Neural progenitor cell (in vitro differentiated cells): ENCODE data around the gene AMBRA1. TPM values are rescaled to one million over a fixed set of nuclear protein-coding genes. Genes with fewer than 3 reads are reported as not detected.

Source experiments
- DNase-seq: peaks from one replicate; pipeline ENCODE4 v3.0.0-alpha.2; 2016; ENCODE audit warnings: low spot score
- H2AFZ ChIP-seq: fragments of 200-600 bp; sonication (generic); replicated peaks from 2 replicates; pipeline ENCODE4 v1.6.1; 2016; ENCODE audit warnings: antibody characterized with exemption
- H3F3A ChIP-seq: fragments of 200-600 bp; sonication (generic); 2 replicates; pipeline ENCODE4 v1.6.1; 2016; ENCODE audit warnings: antibody characterized with exemption, low read depth
- H3K27ac ChIP-seq: fragments of 200-600 bp; sonication (generic); 2 replicates; pipeline ENCODE4 v1.5.1; 2016; ENCODE audit warnings: mild to moderate bottlenecking
- H3K27me3 ChIP-seq: fragments of 200-600 bp; sonication (generic); 2 replicates; pipeline ENCODE4 v1.6.1; 2016; ENCODE audit warnings: mild to moderate bottlenecking, moderate library complexity
- H3K36me3 ChIP-seq: fragments of 200-600 bp; sonication (generic); 2 replicates; pipeline ENCODE4 v1.5.1; 2016
- H3K4me1 ChIP-seq: fragments of 200-600 bp; sonication (generic); 2 replicates; pipeline ENCODE4 v1.6.1; 2016; ENCODE audit warnings: mixed run types
- H3K4me2 ChIP-seq: fragments of 200-600 bp; sonication (generic); 2 replicates; pipeline ENCODE4 v1.6.1; 2016
- H3K4me3 ChIP-seq: fragments of 200-600 bp; sonication (generic); 2 replicates; pipeline ENCODE4 v1.5.1; 2016
- H3K79me2 ChIP-seq: fragments of 200-600 bp; sonication (generic); 2 replicates; pipeline ENCODE4 v1.6.1; 2016; ENCODE audit warnings: low read depth
- H3K9ac ChIP-seq: fragments of 200-600 bp; sonication (generic); 2 replicates; pipeline ENCODE4 v1.6.1; 2016
- H3K9me3 ChIP-seq: fragments of 200-600 bp; sonication (generic); 2 replicates; pipeline ENCODE4 v1.5.1; 2016; ENCODE audit warnings: low read depth
- H4K20me1 ChIP-seq: fragments of 200-600 bp; sonication (generic); 2 replicates; pipeline ENCODE4 v1.6.1; 2016; ENCODE audit warnings: low read depth
- H3K27ac Mint-ChIP-seq: 3 replicates; pipeline ENCODE4 v1.8.0; 2021; ENCODE audit warnings: mixed read lengths
- H3K27me3 Mint-ChIP-seq: 2 replicates; pipeline ENCODE4 v1.8.0; 2022; ENCODE audit warnings: low read depth, mild to moderate bottlenecking, inconsistent platforms, moderate library complexity, mixed read lengths; ENCODE audit not compliant: insufficient read depth
- H3K36me3 Mint-ChIP-seq: 3 replicates; pipeline ENCODE4 v1.8.0; 2021; ENCODE audit warnings: mixed read lengths
- H3K4me1 Mint-ChIP-seq: 3 replicates; pipeline ENCODE4 v1.8.0; 2021; ENCODE audit warnings: mixed read lengths
- H3K4me3 Mint-ChIP-seq: 3 replicates; pipeline ENCODE4 v1.8.0; 2021; ENCODE audit warnings: mild to moderate bottlenecking, moderate library complexity, mixed read lengths
- H3K9me3 Mint-ChIP-seq: 3 replicates; pipeline ENCODE4 v1.8.0; 2020; ENCODE audit warnings: mixed read lengths
- EZH2 ChIP-seq: fragments of 200-600 bp; sonication (generic); IDR thresholded peaks from 2 replicates; pipeline ENCODE4 v1.6.1; 2017; ENCODE audit warnings: antibody characterized with exemption, mild to moderate bottlenecking, moderate library complexity
- EZH2phosphoT487 ChIP-seq: fragments of 200-600 bp; sonication (generic); IDR thresholded peaks from 2 replicates; pipeline ENCODE4 v1.6.1; 2017; ENCODE audit warnings: antibody characterized with exemption
- total RNA-seq: library from RNA; depleted of rRNA; stranded (reverse); fragments of >200 nt; gene quantifications from 2 replicates; pipeline ENCODE4 v1.2.3, GENCODE V29; 2015; ENCODE audit warnings: low replicate concordance
- TF ChIP-seq, protein P1 (sequence below): fragments of 200-600 bp; sonication (generic); IDR thresholded peaks from 2 replicates; pipeline ENCODE4 v1.5.1; 2017; ENCODE audit warnings: antibody characterized with exemption, mild to moderate bottlenecking

The AMBRA1 gene
- total RNA-seq, 1 donor from 2014 or later = 20.7 TPM

GRCh38 chr11:46359953-46360352 is 233.9 kb downstream of the AMBRA1 start:
- no peak for TF ChIP-seq EZH2
- no peak for TF ChIP-seq EZH2phosphoT487
- TF ChIP-seq, protein P1, sequence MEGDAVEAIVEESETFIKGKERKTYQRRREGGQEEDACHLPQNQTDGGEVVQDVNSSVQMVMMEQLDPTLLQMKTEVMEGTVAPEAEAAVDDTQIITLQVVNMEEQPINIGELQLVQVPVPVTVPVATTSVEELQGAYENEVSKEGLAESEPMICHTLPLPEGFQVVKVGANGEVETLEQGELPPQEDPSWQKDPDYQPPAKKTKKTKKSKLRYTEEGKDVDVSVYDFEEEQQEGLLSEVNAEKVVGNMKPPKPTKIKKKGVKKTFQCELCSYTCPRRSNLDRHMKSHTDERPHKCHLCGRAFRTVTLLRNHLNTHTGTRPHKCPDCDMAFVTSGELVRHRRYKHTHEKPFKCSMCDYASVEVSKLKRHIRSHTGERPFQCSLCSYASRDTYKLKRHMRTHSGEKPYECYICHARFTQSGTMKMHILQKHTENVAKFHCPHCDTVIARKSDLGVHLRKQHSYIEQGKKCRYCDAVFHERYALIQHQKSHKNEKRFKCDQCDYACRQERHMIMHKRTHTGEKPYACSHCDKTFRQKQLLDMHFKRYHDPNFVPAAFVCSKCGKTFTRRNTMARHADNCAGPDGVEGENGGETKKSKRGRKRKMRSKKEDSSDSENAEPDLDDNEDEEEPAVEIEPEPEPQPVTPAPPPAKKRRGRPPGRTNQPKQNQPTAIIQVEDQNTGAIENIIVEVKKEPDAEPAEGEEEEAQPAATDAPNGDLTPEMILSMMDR = no peak
- H2AFZ ChIP-seq = no peak overlapping the region
- H3K9ac ChIP-seq = no peak overlapping the region
- H3K27me3 ChIP-seq = no peaks in the 10 kb centered on the region
- no peak overlapping the region for H3K4me3 ChIP-seq
- Mint-ChIP-seq H3K27me3 (peaks cover 11% of the 10 kb centered on the region), H3K4me3 (no peak overlapping the region), H3K36me3 (no peaks in the 10 kb centered on the region), H3K9me3 (no peaks in the 10 kb centered on the region), H3K27ac (no peak overlapping the region), H3K4me1 (peaks cover 40% of the 10 kb centered on the region)
- no peak overlapping the region for H3K4me2 ChIP-seq
- H3K36me3 ChIP-seq = no peaks in the 10 kb centered on the region
- H3K79me2 ChIP-seq = peaks cover 63% of the 10 kb centered on the region
- H4K20me1 ChIP-seq = peaks cover 52% of the 10 kb centered on the region
- no peaks in the 10 kb centered on the region for H3K9me3 ChIP-seq
- peaks cover 40% of the 10 kb centered on the region for H3K4me1 ChIP-seq
- DNase-seq = no peak
- H3K27ac ChIP-seq = no peak overlapping the region
- peaks cover 14% of the 10 kb centered on the region for H3F3A ChIP-seq

- H3K27ac ChIP-seq = no peak overlapping the region
- peaks cover 17% of the 10 kb centered on the region for H3F3A ChIP-seq
- H3K9me3 ChIP-seq = no peaks in the 10 kb centered on the region
- H3K27me3 ChIP-seq = no peaks in the 10 kb centered on the region
- Mint-ChIP-seq H3K36me3 (no peaks in the 10 kb centered on the region), H3K4me3 (no peak overlapping the region), H3K27me3 (peaks cover 9% of the 10 kb centered on the region), H3K27ac (no peak overlapping the region), H3K9me3 (no peaks in the 10 kb centered on the region), H3K4me1 (peaks cover 46% of the 10 kb centered on the region)
- peaks cover 83% of the 10 kb centered on the region for H3K79me2 ChIP-seq
- H3K4me3 ChIP-seq = no peak overlapping the region
- TF ChIP-seq EZH2 = no peak
- no peak for TF ChIP-seq EZH2phosphoT487
- TF ChIP-seq, protein P1 = no peak
- no peaks in the 10 kb centered on the region for H3K36me3 ChIP-seq
- H2AFZ ChIP-seq = no peak overlapping the region
- H3K4me2 ChIP-seq = no peak overlapping the region
- H3K9ac ChIP-seq = no peak overlapping the region
- no peak for DNase-seq
- H4K20me1 ChIP-seq = peaks cover 39% of the 10 kb centered on the region
- H3K4me1 ChIP-seq = peaks cover 38% of the 10 kb centered on the region
Measured at GRCh38 chr11:46357483-46357936, 236.3 kb downstream of the AMBRA1 start.

- Mint-ChIP-seq H3K27me3 (peaks cover 9% of the 10 kb centered on the region), H3K4me3 (no peak overlapping the region), H3K27ac (peak overlapping the region; percentile 57), H3K4me1 (peaks cover 43% of the 10 kb centered on the region), H3K36me3 (no peaks in the 10 kb centered on the region), H3K9me3 (no peaks in the 10 kb centered on the region)
- DNase-seq = no peak
- Histone ChIP-seq H4K20me1 (peaks cover 41% of the 10 kb centered on the region), H3K36me3 (no peaks in the 10 kb centered on the region), H3K4me3 (no peak overlapping the region), H3K9ac (no peak overlapping the region), H3K27ac (no peak overlapping the region), H3K9me3 (no peaks in the 10 kb centered on the region), H3K4me2 (no peak overlapping the region), H3F3A (peaks cover 17% of the 10 kb centered on the region), H3K79me2 (peaks cover 83% of the 10 kb centered on the region), H2AFZ (no peak overlapping the region), H3K27me3 (no peaks in the 10 kb centered on the region), H3K4me1 (peaks cover 42% of the 10 kb centered on the region)
- no peak for TF ChIP-seq EZH2
- TF ChIP-seq EZH2phosphoT487 = no peak
- TF ChIP-seq, protein P1 = no peak
Measured at GRCh38 chr11:46356924-46357482, 236.8 kb downstream of the AMBRA1 start.
